Astrocyte of the cerebellum (primary cell): ENCODE data around the gene ZC3H4.

Experiments used
- DNase-seq: peaks from one replicate; pipeline ENCODE4 v3.0.0-alpha.2; 2011; ENCODE audit warnings: low read depth
- H3K4me3 ChIP-seq: 2 replicates; pipeline ENCODE4 v1.5.1; 2011; ENCODE audit warnings: mild to moderate bottlenecking, low read depth, low read length, moderate library complexity
- in situ Hi-C: cut with HindIII; loops from 2 replicates; pipeline ENCODE4 v1.10.0; 2017; ENCODE audit warnings: low sequenced_read_pairs
- TF ChIP-seq, protein P1 (sequence below): IDR thresholded peaks from 2 replicates; pipeline ENCODE4 v1.5.1; 2012; ENCODE audit warnings: low read length, low read depth, moderate library complexity, mild to moderate bottlenecking; ENCODE audit errors: missing control alignments

ZC3H4 gene

DNA sequence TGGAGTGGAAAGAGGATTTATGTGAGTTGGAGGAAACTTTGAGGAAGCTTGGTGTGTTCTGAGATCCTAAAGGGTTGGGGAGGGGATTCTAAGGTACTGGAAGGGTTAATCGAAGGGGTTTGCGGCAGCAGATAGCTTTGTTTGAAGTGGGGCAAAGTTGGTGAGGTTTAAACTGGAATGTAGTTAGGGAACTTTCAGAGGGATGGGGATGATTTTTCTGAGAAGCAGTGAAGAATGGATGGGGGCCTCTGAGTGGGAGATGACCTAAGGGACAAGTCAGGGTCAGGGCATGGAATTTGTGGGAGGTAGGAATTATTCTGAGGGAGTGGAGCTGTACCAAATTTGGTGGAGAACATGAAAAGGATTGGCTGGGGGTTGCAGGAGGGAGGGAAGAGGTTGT, 21.0 kb upstream of the ZC3H4 start:
- no peak for DNase-seq
- no peak overlapping the region for H3K4me3 ChIP-seq
- TF ChIP-seq, protein P1, sequence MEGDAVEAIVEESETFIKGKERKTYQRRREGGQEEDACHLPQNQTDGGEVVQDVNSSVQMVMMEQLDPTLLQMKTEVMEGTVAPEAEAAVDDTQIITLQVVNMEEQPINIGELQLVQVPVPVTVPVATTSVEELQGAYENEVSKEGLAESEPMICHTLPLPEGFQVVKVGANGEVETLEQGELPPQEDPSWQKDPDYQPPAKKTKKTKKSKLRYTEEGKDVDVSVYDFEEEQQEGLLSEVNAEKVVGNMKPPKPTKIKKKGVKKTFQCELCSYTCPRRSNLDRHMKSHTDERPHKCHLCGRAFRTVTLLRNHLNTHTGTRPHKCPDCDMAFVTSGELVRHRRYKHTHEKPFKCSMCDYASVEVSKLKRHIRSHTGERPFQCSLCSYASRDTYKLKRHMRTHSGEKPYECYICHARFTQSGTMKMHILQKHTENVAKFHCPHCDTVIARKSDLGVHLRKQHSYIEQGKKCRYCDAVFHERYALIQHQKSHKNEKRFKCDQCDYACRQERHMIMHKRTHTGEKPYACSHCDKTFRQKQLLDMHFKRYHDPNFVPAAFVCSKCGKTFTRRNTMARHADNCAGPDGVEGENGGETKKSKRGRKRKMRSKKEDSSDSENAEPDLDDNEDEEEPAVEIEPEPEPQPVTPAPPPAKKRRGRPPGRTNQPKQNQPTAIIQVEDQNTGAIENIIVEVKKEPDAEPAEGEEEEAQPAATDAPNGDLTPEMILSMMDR, result no peak
- in situ Hi-C loops, result no loop called here

DNA sequence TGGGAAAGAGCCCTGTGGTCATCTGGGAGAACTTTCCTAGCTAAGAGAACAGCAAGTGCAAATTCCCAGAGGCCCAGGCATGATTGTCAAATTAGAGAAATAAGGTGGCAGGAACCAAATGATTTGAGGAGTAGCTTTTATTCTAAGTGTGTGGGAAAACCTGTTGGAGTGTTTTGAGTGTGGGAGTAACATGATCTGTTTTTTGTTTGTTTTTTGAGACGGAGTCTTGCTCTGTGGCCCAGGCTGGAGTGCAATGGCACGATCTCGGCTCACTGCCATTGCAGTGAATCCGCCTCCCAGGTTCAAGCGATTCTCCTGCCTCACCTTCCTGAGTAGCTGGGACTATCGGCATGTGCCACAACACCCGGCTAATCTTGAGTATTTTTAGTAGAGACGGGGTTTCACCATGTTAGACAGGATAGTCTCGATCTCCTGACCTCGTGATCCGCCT, 19.5 kb upstream of the ZC3H4 start:
- TF ChIP-seq, protein P1, result no peak
- no peak for DNase-seq
- in situ Hi-C loops, result no loop called here
- no peak overlapping the region for H3K4me3 ChIP-seq

DNA sequence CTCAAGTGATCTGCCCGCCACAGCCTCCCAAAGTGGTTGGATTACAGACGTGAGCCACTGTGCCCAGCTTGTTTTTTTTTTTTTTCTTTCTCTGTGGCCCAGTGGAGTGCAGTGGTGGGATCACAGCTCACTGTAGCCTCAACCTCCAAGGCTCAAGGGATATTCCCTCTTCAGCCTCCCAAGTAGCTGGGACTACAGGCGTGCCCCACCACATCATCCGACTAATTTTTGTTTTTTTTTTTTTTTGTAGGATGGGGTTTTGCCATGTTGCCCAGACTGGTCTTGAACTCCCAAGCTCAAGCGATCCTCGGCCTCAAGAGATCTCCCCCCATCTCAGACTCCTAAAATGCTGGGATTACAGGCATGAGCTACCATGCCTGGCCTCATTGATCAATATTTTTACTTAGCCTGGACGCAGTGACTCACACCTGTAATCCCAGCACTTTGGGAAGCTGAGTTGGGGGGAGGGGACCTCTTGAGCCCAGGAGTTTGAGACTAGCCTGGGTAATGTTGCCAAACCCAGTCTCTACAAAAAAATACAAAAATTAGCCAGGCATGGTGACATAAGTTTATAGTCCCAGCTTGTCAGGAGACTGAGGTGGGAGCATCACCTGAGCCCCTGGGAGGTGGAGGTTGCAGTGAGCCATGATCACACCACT, 18.7 kb upstream of the ZC3H4 start:
- in situ Hi-C loops, result no loop called here
- H3K4me3 ChIP-seq, result peak overlapping the region; percentile 78
- TF ChIP-seq, protein P1, result no peak
- DNase-seq, result no peak

DNA sequence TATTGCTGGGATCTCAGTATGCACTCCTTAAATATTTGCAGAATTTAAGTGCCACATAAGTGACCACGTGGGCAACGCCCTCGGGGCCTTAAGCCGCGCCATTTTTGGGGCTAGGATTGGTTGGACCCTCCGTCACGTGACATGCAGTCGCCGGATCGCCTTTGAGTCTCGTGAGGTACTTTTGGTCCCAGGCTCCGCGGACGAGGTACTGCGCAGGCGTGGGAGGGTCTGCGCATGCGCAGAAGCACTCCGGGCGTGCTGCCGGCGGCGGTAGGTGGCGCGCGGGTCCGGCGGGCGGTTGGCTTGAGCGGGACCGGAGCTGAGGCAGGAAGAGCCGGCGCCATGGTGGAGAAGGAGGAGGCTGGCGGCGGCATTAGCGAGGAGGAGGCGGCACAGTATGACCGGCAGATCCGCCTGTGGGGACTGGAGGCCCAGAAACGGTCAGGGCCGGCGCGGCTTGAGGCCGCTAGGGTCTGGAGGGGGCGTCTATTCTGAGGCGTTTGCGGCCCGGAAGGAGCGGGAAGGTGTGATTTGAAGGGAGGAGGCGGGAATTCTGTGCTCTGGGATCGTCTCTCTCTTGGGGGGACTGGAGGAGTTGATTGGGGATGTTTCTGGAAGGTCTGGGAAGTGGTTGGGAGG, 17.1 kb upstream of the ZC3H4 start, which contains the start of gene SAE1:
TSS of gene SAE1 (plus strand) at position 247 of the 639 bp plus-strand sequence. CDS start at position 343, 96 bp downstream.
- in situ Hi-C loops, result no loop called here
- TF ChIP-seq, protein P1, result peak; percentile 56
- peak; percentile 97 for DNase-seq

DNA sequence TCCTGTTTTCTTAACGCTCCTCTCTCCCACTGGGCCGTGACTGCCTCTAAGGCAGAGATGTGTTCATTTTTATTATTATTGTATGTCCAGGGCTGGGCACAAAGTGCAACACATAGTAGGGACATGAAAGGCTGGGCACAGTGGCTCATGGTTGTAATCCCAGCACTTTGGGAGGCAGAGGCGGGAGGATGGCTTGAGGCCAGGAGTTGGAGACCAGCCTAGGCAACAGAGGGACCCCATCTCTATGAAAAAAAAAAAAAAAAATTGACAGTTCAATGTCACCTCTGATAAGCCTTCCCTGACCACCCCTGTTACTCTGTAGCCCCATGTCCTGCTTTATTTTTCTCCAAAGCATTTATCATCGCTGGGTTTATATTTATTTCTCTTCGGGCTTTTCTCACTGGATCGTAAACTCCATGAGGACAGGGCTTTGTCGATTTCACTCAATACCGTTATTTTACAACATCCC, 16.6 kb upstream of the ZC3H4 start:
- DNase-seq, result no peak
- in situ Hi-C loops, result no loop called here
- TF ChIP-seq, protein P1, result no peak
- H3K4me3 ChIP-seq, result no peak overlapping the region

More for the DNA sequence above, 17.1 kb upstream of the ZC3H4 start, which contains the start of gene SAE1:
- peak within 1 kb of the TSS; percentile 78 for H3K4me3 ChIP-seq

DNA sequence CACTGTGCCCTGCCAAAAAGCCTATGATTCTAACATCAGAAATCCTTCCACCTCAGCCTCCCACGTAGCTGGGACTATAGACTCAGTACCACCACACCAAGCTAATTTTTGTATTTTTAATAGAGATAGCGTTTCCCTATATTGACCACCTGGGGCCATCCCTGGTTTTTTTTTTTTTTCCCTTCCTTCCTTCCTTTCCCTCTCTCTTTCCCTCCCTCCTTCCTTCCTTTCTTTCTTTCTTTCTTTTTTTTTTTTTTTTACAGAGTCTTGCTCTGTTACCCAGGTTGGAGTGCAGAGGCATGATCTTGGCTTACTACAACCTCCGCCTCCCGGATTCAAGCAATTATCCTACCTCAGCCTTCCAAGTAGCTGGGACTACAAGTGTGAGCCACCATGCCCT, 16.0 kb upstream of the ZC3H4 start:
- H3K4me3 ChIP-seq, result no peak overlapping the region
- in situ Hi-C loops, result loop anchor here (5.0 kb wide), 1 partner anchor 47 kb away; no protein-coding TSS in a partner anchor
- DNase-seq, result no peak
- TF ChIP-seq, protein P1, result no peak
